ENCODE results near the gene SH3D19.

GRCh38 chr4:151296227-151296626 is 29.2 kb downstream of the SH3D19 start:
- TF ChIP-seq CTCF (conservative IDR thresholded peaks at IDR 0.05; ENCODE audit: low read length) (no peak), EZH2phosphoT487 (IDR thresholded peaks at IDR 0.05; ENCODE audit: borderline replicate concordance) (no peak)

All from Loucy (cell line).